NCI-H82 (cell line): ENCODE measurements around the gene PPP6R2.

ENCODE experiments used
- DNase-seq: peaks from one replicate; lab custom pipeline; 2025; lab: John Stamatoyannopoulos, UW

The PPP6R2 gene

DNA sequence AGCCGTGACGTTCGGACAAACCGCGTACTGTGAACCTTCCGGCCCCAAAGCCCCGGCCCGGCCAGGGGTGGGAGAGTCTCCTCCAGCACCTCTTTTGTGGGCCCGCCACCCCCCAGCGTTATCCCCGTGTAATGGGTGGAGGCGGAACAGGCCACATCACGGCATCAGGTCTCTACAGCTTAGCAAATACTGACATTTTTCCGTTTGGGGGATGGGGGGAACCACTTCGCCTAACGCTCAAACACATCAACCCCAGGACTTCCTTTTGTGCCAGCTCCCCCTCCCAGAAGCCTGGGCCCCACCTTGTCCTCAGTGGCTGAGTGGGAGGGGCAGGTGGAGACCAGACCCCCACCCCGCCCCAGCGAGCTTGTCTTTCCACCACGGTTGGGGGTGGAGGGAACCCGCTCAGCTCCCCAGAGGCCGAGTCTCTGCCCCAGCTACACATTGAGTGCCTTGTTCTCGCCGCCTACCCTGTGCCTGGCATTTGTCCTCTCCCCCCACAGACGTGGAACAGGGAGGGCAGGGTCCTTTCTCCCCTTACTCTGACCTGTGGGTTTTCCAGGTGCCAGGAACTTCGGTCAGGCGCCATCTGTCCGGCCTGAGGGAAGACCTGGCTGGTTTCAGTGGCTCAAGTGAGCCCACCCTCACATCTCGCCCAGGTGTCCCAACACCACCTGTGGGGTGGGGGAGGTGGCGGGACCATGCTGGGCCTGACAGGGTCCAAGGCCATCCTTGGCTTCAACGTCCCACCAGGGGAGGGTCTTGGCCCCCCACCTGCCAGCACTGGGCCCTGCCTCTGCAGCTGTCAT, 102.1 kb downstream of the PPP6R2 start:
- no peak for DNase-seq

DNA sequence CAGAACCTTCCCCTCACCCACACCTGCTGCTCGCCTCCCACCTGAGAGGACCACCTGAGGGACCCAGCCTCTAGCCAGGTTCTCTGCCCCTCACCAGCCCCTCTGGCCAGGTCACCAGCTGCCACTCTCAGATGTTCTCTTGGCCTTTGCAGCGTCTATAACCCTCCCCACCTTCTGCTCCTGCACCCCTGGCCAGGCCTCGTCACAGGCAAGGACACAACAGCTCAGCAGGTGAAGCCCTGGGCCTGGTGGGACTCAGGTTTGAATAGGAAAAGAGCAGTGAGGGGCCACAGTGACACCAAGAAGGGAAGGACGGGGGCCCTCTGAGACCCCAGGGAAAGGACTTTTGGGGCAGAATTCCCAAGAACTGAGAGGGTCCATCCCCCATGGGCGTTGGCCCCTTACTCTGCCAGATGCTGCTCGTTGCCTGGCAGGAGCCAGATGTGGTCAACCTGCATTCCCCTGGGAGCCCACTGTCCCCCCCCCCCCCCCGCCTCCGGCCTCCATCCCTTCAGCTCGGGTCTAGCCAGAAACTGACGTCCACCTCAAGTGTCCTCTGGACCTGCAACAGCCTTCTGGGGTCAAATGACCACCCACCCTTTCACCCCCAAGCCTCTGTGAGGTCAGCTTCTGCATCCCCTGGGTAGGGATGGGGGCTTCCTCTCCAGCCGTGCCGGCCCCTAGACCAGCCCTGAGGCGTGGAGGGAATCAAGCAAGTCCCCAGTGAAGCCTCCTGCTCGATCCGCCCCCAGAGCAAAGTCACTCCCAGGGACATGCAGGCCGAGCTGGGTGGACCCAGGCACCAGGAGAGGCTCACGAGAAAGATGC, 103.0 kb downstream of the PPP6R2 start:
- DNase-seq, result no peak

DNA sequence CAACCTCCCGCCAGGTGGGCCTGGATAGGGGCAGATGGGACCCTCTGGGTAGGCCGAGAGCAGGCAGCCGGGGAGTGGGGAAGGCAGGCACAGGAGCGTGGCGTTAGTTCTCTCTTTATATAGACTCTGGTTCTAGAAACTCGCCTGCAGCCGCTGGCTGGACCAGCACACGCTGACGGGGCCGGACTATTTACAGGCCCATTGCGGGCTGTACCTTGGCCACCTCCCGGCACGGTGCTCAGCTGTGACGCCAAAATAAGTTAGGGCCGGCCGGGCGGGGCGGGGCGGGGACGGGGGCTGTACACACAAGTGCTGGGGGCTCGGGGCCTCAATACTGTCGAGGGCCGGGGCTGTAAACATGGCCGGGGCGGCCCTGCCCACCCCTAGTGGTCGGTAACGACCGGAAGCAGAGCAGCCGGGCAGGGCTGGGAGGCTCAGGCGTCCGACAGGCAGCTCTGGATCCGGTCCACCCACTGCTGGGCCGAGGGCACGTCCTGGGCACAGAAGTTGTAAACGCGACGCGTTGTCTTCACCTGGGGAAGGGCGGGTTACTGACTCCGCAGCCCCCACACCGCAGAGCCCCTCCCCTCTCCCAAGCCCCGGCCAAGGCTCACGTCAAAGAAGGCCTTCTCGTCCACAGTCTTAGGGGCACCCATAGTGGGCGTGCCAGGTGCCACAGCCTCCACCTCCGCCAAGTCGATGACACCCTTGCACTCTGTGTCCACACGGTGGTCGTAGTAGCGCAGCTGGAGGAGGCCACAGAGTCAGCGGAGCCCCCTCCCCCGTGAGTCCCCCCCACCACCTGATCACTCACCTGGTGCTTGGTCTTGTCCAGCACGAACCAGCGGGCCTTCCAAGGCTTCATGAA, 103.8 kb downstream of the PPP6R2 start:
- DNase-seq, result no peak

DNA sequence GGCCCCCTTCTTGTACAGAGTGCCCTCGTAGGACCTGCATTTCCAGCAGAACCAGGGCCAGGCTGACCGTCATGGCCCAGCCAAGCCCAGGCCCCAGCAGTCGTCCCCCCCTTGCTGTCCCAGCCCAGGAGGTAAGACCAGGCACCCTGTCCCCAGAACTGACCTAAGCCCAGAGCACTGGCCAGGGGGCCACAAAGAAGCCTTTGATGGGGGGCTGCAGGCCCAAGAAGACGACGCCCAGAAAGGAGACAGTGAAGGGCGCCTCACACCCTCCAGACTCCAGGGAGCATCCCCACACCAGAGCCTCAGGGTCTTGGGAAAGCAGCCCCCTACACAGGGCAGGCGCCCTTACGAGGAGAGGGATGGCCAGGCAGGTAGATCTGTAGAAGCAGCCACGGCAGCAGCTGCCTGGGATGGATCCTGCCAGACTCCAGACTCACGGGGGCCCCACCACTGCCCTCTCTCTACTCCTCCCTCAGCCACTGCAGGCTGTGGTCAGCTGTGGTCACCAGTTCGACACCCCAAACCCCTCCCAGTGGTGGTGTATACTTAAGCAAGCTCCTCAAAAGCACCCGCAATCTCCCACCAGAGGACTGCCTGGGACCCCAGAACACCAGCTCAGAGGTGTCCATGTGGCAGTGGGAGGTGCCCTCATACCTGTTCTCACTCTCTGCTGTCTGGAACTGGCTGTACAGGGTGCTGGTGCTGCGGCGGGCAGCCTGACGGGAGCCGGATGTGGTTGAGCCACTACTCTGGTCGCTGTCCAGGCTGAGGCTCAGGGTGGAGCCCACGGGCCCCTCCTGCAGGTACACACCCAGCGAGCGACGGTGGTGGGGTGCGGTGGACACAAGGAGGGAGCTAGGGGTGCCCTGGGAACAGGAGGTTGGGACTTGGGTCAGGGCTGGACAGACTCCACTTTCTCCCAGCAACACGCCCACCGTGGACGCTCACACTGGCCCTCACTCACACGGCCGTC, 104.7 kb downstream of the PPP6R2 start:
- DNase-seq, result no peak

DNA sequence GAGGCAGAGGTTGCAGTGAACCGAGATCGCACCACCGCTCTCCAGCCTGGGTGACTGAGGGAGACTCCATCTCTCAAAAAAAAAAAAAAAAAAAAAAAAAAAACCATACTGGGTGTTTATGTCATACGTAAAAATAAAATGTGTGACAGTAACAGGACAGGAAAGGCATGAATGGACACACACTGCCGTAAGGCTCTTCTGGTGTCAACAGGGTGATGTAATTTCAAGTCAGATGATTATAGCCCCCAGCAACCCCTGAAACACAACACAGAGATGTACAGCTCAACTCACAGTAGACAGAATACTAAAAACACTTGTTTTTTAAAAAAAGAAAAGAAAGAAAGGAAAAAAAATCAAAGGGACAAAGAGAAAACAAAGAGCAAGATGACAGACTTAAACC, 109.5 kb downstream of the PPP6R2 start:
- no peak for DNase-seq

DNA sequence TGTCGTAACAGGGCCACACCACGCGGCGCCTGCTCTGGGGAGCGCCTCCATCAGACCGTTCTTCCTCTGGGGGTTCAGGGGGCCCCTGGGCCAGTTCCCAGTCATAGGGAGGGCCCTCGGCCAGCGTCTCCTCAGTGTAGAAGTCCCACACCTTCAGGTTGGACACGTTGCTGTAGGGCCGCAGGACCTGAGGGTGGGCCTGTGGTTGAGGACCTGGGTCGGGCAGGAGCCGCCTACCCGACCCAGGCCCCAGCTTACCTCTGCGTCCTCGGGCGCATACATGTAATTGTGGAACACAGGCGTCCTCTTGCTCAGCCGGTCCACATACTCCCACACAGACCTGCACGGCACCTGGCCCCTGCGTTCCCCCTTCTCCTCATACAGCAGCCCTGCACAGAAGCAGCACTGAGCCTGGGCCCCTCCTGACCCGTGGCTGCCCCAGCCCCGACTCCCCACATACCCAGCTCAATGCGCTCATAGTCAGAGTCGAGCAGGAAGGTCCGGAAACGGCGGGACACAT, 111.5 kb downstream of the PPP6R2 start:
- no peak for DNase-seq

DNA sequence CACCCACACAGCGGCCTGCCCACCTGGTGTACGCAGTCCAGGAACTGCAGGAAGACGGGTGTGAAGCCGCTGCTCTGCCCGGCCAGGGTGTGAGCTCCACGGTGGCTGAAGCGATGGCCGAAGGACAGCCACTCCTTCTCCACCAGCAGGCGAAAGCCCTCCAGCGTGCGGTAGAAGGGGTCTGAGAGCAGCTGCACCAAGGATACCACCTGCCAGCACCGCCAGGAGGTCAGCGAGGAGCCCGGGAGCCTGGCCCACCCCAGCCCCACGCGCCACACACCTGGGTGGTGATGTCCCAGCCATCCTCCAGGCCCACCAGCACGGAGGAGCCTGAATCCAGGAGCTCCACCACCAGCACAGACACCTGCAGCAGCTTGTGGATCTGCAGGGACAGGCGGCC, 112.1 kb downstream of the PPP6R2 start:
- no peak for DNase-seq

DNA sequence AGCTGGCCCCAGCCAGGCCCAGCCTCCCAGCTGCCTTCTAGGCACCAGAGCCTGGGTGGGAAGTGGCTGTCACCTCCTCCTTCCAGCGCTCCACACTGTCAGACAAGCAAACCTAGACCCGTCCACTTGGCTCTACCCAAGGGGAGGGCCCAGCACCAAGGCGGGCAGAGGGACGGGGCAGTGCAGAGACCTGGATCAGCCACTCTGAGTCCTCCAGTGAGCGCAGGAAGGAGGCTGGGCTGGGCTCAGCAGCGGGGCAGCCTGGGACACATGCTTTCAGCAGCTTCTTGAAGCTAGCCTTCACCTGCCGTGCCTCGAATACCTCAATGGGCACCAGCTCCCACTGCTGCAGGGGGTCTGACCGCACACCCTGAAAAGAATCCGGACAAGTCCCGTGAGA, 112.9 kb downstream of the PPP6R2 start:
- no peak for DNase-seq

DNA sequence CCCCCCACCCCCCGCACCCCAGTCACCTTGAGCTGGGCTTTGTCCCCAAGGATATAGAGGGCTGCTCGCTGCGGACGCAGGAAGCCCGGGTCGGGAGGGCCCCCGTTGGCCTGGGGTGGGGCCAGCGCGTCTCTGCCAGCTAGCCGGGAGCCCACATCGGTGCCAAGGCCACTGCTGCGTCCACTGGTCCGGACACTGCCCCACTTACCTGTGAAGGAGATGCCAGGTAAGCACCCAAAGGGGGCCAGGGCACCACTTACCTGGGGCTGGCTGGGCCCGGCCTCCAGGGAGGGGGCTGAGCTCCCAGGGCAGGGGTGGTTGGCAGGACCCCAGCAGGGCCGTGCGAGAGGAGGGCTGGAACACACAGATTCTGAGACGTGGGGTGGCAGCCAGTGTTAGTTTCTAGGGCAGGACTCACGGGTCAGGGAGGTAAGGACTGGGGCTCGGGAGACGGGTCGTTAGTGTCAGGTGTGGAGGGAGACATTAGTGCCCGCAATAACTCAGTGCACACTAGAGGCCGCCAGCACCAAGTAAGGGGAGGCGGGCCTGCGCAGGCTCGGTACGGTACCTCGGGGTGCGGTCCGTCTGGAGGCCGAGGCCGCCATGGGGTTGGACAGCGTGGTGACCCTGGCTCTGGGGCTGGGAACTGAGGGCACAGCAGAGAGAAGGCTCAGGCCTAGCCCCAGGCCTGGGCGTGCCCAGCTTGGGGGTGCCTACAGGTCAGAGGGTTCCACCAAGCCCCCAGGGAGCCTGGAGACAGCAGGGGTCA, 113.5 kb downstream of the PPP6R2 start:
- DNase-seq, result no peak

DNA sequence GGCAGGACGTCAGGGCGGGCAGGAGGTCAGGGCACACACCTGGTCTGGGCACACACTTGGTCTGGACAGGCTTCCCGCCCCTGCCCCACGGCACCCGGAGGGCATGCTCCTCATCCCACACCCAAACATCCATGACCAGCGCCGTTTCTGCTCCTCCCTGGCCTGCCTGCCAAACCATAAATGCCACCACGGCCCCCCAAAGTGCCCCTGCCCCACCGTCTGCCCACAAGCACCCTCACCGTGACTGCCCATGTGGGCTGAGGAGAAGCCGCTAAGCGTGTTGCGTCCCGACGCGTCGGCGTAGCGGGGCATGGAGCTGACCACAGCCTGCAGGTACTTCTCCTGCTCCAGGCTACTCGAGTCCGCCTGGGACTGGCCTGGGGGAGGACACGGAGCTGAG, 115.9 kb downstream of the PPP6R2 start:
- no peak for DNase-seq

DNA sequence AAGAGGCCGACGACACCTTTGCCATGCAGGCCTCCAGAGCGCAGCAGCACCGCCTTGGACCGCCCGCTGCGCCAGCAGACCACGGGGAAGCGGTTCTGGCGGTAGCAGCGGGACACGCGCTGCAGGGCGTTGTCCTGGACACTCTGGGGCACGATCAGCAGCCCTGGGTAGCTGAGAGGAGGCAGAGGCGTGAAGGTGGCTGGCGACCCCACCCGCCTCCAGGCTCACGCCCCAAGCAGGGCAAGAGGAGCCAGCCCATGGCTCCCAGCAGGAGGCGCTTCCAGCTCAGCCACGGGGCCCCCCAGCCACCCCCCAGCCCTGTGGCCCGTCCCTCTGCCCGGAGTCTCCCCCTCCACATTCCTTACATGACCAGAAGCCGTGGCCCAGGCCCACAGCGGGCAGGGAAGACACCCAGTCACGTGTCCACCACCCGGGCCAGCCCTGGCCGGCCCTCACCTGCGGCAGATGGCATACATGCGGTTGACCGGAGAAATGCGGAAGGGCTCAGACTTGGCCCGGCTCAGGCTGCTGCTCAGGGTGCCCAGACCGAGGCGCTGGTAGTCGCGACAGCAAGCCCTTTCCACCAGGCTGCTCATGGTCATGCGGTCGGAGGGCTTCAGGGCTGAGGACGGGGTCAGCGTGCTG, 116.5 kb downstream of the PPP6R2 start:
- DNase-seq, result no peak

DNA sequence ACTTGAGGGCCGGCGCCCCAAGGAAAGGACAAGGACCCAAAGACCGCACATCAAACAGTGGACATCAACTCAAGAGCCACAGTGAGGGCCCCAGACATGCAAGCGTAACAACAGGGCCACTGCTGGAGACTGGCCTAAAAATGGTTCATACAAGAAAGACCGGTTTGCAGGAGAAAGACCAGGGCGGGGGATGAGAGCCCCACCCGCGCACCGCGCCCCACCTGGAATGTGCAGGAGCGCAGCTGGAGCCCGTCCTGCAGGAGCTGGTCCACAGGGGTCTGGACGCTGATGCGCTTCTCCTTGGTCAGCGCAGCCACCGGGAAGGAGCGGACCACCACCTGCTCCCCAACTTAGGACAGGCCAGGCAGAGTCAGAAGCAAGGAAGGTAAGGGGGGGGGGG, 117.8 kb downstream of the PPP6R2 start:
- DNase-seq, result no peak

DNA sequence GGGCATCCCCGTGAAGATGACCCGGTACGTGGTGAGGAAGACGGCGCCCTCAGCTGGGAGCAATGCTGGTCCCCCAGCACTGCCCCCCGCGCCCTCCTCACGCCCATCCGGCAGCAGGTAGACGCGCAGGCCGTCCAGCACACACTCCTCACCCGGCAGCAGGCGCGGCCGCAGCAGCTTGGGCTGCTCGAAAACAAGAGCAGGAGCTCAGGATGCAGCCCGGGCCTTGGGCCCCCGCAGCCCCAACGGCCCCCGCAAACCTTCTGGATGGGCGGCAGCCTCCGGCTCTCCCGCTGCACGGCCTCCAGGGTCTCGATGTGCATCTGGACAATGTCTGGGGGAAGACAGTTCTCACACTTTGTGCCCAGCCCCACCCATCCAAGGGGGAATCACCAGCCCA, 118.4 kb downstream of the PPP6R2 start:
- no peak for DNase-seq

DNA sequence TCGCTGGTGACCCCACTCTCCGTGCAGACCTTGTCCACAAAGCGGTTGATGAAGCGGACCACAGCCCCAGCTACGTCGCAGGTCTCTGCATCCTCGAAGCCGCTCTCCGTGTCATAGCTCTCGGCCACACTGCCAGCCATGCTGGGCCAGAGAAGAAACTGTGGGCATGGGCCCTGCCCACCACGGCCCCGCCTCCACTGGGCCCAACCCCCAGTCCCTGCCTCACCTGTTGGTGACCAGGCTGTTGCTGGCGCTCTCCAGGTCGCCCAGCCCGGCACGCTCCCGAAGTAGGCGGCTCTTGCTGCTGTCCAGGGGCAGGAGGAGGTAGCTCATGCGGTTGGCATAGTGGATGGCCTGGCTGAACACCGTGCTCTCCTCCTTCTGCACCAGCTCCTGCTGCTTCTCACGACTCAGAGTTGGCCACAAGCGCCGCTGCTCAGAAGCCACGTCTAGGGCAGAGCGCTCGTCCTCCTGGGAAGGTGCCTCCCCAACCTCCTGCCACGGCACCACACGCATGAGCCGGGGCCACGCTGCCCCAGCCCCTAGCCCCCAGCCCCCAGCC, 118.9 kb downstream of the PPP6R2 start:
- DNase-seq, result no peak

DNA sequence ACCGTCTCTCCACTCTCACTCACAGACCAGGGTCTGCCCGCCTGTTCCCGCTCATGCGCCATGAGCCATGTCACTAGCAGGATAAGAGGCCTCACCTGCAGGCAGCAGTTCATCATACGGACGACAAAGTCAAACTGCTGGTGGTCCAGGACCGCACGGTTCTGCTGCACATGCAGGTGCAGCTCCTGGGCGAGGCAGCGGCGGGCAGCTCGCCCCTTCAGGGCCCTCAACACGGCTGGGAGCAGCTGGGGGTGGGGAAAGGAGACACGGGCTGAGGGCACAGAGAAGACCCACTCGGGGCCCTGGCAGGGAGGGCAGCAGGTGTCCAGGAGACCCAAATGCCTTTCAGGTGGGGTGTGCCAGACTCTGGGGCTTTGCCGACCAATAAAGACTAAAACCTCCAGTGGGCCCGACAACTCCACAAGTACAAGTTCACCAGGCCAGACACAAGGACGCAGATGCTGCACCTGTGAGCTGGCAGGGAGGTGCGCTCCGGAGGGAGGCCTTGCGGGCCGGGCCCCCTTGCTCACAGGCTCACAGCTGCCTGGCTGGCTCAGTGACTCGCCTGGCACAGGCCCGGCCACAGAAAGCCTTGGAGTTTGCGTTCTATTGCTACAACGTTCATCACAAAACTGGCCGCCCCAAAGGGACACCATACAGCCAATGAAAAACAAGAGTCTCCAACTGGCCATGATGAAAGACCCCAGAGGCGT, 120.2 kb downstream of the PPP6R2 start:
- no peak for DNase-seq

DNA sequence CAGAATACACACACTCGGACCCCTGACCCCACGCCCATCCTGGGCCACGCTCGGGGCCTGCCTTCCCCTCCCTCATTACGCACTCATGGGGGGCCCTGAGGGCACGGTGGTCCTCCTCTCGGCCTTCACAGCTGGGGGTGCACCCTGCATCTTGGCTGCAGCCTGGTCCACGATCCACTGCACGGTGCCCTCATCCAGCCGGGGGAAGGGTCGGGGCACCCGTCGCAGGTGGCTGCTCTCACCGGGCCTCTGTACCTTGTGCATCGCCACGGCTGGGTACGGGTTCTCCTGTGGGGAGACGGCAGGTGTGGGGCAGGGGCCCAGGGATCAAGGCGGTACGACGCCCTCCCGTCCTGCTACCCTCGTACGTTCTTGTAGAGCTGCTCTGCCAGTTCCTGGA, 121.3 kb downstream of the PPP6R2 start:
- no peak for DNase-seq

DNA sequence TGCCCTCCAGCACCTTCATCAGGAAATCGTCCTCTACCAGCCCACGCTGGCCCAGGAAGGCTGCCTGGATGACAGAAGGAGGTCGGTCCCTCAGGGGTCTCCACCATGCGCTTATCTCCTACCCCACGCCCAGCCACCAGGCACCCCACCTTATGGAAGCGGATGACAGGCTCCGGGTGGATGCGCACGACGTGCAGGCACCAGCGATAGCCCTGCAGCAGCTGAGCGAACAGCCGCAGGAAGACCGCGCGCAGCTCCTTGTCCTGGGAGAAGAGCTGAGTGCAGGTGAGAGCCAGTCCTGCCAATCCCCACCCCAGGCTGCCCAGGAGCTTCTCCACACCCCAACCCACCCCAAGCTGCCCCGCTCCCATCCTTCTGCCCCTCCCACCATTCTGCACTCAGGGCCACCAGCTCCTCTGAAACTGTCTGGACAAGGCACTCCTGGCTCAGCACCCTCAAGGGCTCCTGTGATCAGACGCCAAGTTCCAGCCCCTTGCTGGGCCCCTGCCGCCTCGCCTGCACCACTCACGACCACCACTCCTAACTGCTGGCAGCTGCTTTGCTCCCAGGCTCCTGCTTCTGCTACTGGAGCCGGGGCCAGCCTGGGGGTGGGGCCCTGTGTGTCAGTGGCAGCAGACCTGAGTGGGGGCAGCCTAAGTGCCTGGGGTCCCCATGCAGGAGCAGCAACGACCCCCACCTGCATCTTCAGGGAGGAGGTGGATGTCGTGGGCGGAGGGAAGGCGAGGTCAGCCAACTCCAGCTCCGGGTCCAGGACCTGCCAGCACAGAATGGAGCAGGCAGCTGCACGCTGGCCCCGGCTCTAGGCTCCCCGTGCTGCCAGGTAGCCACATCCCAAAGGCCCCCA, 122.2 kb downstream of the PPP6R2 start:
- DNase-seq, result no peak

DNA sequence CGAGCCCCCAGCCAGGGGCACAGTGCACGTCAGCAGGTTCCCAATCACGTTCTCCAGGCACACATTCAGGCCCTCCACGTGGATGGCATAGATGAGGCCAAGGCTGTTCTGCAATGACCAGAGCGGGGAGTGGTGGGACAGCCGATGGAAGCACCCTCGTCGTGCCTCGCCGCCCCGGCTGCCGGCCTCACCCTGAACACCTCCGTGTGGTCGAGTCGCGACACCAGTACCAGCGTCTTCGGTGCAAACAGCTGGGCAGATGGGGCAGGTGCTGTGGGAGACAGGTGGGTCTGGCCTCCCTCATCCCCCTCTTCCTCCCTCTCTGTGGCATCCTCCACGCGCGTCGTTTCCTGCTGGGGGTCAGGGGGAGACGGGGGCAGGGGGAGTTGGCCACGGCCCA, 124.2 kb downstream of the PPP6R2 start:
- DNase-seq, result no peak
